GM18909 (cell line): ENCODE results near the gene DMRTC1B.
"Not testable (repeated sequence)": the region's sequence is repeated elsewhere in the genome, so short reads cannot be mapped to it uniquely, and the experiment has no call there.

Source experiments
- ATAC-seq: cut with Tn5 transposase; IDR thresholded peaks from one replicate; pipeline ENCODE4 v1.9.1; 2021; ENCODE audit warnings: mild to moderate bottlenecking; ENCODE audit not compliant: unreplicated experiment, poor library complexity

The DMRTC1B gene, protein sequence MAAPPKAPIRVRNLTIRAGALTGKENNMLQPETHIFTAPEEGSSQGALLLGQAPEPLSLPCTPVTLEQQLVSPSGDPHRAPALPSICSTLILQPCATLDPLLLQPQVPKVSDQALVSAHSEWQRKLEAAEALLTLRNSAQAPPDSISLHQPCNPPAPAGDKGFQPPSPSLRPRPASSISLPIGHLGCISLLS

DNA sequence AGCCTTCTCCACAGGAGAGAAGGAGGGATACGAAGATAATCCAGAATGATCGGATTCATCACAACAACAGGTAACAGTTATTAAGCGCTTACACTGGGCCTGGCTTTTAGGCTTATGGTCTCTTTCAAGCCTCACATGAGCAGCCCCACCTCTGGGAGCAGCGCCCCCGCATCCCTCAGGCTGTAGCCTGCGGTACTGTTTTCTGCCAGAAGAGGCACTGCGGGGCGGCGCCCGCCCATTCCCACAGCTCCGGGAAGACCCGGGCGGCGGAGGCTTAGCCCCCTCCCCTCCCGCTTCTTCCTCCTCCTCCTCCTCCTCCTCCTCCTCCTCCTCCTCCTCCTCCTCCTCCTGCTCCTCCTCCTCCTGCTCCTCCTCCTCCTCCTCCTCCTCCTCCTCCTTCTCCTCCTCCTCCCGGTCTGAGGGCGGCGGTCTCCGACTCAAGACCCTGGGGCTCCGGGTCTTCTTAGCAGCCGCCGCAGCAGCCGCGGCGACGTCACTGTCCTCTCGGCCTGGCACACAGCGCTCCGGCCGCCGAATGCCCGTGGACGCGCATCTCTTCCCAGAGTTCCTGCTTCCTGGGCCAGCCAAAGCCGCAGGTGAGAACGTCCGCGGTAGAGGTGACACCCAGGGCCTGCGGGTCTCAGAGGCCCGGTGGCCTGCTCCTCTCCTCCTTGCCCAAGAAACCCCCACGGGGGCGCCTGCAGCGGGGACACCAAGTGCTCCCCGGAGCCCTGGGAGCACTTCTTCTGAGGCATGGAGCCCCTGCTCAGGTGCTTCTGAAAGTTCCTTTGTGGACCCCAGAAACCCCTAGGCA is at the start of gene DMRTC1B:
Gene DMRTC1B, plus strand, starts transcription at position 238 of the 814 bp plus-strand sequence. CDS start 68,246 bp downstream, outside the sequence.
- ATAC-seq = peak; percentile 74

GRCh38 chrX:72727846-72728245 is 48.8 kb upstream of the DMRTC1B start:
- no peak for ATAC-seq

DNA sequence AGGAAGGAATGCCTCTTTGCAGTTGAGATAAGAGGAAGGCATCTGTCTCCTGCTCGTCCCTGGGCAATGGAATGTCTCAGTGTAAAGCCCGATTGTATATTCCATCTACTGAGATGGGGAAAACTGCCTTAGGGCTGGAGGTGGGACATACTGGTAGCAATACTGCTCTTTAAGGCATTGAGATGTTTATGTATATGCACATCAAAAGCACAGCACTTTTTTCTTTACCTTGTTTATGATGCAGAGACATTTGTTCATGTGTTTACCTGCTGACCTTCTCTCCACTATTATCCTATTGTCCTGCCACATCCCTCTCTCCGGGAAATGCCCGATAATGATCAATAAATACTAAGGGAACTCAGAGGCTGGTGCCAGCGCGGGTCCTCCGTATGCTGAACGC is 43.1 kb upstream of the DMRTC1B start:
- ATAC-seq = not testable (repeated sequence)

- no peak for ATAC-seq
Observed at GRCh38 chrX:72735561-72735960, 41.1 kb upstream of the DMRTC1B start.

DNA sequence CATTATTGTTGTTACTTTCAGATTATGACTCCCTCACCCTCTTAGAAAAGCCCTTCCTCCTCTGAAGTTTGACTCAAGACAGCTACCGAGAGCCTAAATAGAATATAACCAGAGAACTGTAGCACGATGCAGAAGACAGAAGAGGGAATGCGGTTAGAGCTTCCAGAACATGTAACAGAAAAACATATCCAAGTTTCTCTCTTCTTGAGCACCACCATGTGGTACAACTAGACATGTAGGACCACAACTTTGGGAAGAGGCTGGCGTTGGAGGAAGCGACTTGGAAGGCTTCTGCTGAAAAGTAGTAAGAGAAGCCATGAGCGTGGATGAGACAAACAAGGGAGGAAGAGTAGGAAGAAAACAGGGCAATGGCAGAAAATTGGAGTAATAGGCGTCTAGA is 31.1 kb upstream of the DMRTC1B start:
- not testable (repeated sequence) for ATAC-seq

GRCh38 chrX:72748545-72748944 is 28.1 kb upstream of the DMRTC1B start:
- ATAC-seq = not testable (repeated sequence)

- not testable (repeated sequence) for ATAC-seq
Observed at GRCh38 chrX:72760454-72760853, 16.2 kb upstream of the DMRTC1B start.

GRCh38 chrX:72777467-72777790 is 739 bp downstream of the DMRTC1B start:
- ATAC-seq = peak; percentile 75

GRCh38 chrX:72778146-72778545 is 1.5 kb downstream of the DMRTC1B start:
- ATAC-seq = not testable (repeated sequence)

DNA sequence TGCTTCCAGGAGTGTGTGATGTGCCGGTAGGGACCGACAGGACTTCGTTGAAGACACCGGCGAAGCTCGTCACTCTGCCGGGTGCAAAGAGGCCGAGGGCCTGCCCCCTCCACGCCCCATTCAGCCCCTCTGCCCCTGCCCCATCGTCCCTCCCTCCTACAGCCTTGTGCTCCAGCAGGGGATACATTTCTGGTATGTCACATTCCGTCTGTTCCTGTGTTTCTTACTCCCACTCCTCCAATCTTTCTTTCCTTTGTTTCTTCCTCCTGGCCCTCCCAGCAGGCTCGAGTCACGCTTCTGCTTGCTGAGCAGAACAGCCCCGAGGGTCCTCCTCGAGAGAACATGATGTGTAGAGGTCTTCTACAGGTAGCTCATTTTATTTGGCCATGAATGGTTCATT is 5.9 kb downstream of the DMRTC1B start, which contains the start of gene FAM236B:
Gene FAM236B, minus strand, starts transcription at position 101 of the 400 bp plus-strand sequence. Its CDS starts 100 bp downstream, at position 1.
- ATAC-seq = not testable (repeated sequence)

DNA sequence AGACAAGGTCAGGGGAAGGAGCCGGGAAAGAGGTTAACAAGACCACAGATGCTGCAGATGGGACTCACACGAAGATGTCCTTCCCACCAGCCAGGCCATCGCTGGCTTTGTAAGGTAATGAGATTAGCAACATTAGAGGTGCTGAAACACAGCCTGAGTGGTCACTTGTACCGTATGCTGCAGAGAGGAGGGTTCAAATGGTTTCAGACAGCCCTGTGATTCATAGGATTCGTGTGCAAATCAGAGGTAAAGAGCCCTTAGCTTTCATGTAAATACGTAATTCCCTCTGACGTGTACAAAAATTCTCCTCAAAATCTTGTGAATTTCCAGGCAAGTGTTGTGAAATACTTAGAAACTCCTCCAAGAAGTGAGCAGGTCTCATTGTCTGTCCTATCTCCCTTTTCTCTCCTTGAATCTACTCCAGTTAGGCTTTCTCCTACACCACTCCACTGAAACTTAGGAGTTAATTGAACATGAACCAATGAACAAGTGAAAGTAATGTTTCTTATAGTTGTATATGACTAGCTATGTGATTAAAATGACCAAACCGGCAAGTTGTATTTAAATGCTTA is 6.8 kb downstream of the DMRTC1B start:
- not testable (repeated sequence) for ATAC-seq

- not testable (repeated sequence) for ATAC-seq
Observed at GRCh38 chrX:72783964-72784363, 7.3 kb downstream of the DMRTC1B start.

DNA sequence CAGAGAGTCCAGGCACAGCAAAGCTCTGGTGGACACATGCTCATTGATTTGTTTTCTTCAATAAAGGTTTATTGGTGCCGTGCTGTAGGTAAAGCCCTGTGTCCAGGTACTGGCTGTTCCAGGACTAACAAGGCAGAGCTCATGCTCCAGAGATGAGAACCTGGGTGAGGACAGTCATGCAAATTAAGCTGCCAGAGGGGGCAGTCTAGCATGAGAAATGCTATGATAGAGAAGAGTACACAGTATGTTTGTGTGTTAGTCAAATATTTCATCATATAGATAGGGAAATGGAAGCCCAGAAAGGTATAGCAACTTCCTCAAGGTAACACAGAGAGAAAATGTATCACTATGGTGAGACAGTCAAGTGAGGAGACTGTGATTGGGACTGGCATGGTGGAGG is 11.5 kb downstream of the DMRTC1B start:
- ATAC-seq = not testable (repeated sequence)

GRCh38 chrX:72790390-72790789 is 13.7 kb downstream of the DMRTC1B start:
- not testable (repeated sequence) for ATAC-seq

- not testable (repeated sequence) for ATAC-seq
Observed at GRCh38 chrX:72808110-72808509, 31.4 kb downstream of the DMRTC1B start, which contains the start of gene FAM236D. Gene FAM236D, minus strand, starts transcription at chrX:72808210. Its CDS starts 100 bp downstream, at chrX:72808110.

DNA sequence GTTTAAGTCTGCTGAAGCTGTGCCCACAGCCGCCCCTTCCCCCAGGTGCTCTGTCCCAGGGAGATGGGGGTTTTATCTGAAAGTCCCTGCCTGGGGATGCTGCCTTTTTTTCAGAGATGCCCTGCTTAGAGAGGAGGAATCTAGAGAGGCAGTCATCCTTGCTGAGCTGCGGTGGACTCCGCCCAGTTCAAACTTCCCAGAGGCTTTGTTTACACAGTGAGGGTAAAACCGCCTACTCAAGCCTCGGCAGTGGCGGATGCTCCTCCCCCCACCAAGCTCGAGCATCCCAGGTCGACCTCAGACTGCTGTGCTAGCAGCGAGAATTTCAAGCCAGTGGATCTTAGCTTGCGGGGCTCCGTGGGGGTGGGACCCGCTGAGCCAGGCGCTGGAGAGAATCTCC is 54.0 kb downstream of the DMRTC1B start:
- not testable (repeated sequence) for ATAC-seq

DNA sequence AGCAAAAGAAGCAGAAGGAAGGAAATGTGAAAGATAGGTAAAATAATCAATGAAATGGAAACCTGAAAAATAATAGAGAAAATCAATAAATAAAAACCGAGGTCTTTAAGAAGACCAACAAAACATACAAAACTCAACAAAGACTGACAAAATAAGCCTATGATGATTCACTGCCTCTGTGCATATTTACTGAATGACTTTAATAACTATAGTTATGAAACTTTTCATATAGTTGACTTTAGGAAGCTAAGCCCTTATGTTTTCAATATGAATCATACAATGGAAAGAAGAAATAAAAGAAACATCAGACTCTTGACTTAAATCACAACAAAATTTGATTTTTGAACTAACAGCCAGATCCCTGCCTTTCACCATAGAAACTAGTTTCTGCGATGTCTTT is 60.8 kb downstream of the DMRTC1B start:
- not testable (repeated sequence) for ATAC-seq

- not testable (repeated sequence) for ATAC-seq
Observed at GRCh38 chrX:72882898-72883297, 106.2 kb downstream of the DMRTC1B start.

- not testable (repeated sequence) for ATAC-seq
Observed at GRCh38 chrX:72889740-72890139, 113.0 kb downstream of the DMRTC1B start.
